HG03432 (cell line): ENCODE measurements around the gene LILRB4.
"Not testable (repeated sequence)": the region's sequence is repeated elsewhere in the genome, so short reads cannot be mapped to it uniquely, and the experiment has no call there.

ENCODE experiments used
- ATAC-seq: cut with Tn5 transposase; IDR thresholded peaks from one replicate; pipeline ENCODE4 v1.9.1; 2021; ENCODE audit warnings: mild to moderate bottlenecking, moderate library complexity; ENCODE audit not compliant: unreplicated experiment

The LILRB4 gene

DNA sequence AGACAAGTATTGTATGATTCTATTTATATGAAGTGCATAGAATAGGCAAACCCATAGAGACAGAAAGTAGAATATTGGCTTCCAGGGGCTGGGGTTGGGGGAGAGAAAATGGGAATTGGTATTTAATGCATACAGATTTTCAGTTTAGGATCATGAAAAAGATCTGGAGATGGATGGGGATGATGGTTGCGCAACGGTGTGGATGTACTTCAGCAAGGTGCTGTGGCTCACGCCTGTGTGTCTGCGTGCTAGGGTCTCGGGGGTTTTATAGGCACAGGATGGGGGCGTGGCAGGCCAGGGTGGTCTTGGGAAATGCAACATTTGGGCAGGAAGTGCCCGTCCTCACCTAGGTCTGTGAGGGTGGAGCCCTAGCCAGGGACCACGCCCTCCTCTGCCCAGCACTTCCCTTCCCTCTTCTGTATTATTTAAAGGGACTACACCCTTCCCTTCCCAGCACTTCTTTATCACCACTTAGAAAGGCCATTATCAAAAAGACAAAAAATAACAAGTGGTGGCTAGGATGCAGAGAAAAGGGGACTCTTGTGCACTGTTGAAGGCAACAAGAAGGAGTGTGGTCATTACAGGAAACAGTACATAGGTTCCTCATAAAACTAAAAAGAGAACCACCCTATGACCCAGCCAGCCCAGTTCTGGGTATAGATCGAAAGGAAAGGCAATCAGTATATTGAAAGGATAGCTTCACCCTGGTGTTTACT lies 29.0 kb downstream of the LILRB4 start:
- no peak for ATAC-seq

DNA sequence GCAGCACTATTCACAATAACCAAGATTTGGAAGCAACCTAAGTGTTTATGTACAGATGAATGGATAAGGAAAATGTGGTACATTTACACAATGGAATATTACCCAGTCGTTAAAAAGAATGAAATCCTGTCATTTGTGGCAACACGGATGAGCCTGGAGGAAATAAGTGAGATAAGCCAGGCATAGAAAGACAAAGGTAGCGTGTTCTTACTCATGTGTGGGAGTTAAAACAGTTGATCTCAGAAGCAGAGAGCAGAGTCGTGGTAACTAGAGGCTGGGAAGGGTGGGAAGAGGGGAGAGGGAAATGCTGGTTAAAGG lies 29.5 kb downstream of the LILRB4 start:
- no peak for ATAC-seq

DNA sequence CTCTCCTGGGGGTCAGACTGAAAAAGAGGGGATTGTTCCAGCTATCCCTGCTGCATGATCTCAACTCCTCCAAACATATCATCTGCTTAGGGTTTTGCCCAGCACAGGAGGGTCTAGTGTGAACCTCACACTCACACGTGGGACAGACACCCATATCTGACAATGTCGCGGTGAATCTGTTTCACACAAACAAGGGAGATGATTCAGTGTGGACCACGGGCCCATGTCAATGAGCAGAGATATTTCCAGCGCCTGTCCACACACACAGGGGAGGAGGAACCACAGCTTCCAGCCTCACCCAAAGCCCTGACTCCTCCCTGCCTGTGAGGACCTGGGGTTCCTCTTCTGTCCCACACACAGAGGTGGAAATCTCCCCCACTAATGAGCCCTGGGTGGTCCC lies 31.9 kb downstream of the LILRB4 start:
- no peak for ATAC-seq

DNA sequence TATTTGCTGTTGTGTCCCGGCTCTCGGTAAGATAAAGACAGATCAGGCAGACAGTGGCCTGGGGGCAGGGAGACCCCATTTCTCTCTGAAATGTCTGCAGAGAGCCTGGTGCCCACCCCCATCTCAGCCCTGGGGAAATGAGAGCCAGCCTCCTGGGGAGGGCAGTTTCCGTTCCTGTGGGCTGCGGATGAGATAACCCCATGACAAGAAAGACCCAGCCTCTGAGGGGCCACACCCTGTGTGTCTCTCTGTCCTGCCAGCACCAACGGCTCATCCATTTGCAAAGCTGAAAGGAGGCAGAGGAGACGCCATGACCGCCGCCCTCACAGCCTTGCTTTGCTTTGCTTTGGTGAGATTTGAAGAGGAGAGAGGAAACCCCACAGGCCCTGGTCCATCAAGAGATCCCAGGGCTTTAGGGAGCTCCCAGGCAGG lies 33.3 kb downstream of the LILRB4 start:
- ATAC-seq = no peak

DNA sequence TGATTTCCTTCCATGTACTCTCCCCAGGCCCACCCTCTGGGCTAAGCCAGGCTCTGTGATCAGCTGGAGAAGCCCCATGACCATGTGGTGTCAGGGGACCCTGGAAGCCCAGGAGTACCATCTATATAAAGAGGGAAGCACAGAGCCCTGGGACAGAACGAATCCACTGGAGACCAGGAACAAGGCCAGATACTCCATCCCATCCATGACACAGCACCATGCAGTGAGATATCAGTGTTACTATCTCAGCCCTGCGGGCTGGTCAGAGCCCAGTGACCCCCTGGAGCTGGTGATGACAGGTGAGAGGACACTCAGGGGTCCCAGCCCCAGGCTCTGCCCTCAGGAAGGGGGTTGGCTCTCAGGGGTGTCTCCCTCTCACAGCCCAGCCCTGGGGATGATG lies 34.0 kb downstream of the LILRB4 start:
- ATAC-seq = no peak

DNA sequence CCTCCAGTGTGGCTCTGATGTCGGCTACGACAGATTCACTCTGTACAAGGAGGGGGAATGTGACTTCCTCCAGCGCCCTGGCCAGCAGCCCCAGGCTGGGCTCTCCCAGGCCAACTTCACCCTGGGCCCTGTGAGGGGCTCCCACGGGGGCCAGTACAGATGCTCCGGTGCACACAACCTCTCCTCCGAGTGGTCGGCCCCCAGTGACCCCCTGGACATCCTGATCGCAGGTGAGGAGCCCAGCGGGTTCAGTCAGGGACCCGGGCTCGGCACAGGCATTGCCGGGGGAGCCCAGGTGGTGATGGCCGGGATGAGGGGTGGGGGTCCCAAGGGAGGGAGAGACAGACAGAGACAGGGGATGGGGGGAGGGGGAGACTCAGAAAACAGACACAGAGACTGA lies 34.9 kb downstream of the LILRB4 start:
- not testable (repeated sequence) for ATAC-seq

DNA sequence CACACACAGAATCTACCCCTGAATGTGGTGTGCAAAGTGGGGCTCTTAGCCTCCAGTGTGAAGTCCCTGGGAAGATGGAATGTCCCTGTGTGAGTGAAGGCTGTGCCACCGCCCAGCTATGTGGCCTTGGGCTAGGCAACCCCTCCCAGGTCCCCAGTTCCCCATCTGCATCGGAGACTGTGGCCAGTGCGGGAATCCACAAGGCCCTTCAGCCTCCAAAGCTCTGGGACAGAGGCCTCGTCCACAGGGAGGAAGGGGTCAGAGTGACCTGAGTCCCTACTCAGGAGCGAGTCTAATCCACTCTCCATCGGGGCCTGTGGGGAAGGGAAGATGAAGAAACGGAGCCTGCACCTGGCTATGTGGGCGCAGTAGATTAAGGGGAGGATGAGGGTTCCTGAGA lies 42.1 kb downstream of the LILRB4 start:
- ATAC-seq = no peak

DNA sequence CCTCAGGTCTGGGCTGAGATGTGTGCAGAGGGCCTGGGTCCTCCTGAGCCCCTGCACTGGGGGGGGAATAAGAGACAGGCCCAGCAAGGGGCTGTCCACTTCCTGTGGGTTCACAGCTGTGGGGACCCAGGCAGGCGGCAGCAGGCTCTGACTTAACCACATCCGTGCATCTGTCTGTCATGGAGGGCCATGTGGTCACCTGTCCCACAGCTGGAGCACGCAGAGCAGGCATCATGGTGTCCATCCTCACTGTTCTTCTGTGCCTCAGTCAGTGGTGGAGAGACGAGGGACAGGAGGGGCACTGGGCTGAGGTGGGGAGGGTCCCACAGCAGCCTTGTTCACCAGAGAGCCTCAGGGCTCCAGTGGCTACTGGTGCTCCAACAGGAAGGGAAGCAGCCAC lies 45.2 kb downstream of the LILRB4 start:
- no peak for ATAC-seq

DNA sequence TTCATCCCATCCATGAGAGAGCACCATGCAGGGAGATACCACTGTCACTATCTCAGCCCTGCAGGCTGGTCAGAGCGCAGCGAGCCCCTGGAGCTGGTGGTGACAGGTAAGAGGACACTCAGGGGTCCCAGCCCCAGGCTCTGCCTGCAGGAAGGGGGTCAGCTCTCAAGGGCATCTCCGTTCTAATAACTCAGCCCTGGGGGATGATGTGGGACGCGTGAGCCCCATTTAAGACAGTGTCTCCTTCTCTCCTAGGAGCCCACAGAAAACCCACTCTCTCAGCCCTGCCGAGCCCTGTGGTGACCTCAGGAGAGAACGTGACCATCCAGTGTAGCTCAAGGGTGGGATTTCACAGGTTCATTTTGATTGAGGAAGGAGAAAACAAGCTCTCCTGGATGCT lies 46.0 kb downstream of the LILRB4 start:
- ATAC-seq = no peak

DNA sequence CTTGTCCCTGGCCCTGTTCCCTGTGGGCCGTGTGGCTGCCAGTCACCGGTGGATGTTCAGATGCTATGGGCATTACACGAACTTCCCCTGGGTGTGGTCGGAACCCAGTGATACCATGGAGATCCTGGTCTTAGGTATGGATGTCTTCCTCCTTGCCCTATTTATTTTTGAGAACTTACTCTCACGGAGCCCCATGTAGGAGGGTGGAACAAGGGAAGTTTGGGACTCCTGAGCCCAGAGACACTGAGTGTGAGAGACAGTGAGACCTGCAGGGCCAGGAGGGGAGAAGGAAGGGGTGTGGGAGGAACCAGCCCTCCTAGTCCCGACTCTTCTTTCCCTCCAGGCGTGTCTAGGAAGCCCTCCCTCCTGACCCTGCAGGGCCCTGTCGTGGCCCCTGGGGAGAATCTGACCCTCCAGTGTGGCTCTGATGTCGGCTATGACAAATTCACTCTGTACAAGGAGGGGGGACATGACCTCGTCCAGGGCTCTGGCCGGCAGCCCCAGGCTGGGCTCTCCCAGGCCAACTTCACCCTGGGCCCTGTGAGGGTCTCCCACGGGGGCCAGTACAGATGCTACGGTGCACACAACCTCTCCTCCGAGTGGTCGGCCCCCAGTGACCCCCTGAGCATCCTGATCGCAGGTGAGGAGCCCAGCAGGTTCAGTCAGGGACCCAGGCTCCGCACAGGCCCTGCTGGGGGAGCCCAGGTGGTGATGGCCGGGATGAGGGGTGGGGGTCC lies 46.6 kb downstream of the LILRB4 start:
- no peak for ATAC-seq

DNA sequence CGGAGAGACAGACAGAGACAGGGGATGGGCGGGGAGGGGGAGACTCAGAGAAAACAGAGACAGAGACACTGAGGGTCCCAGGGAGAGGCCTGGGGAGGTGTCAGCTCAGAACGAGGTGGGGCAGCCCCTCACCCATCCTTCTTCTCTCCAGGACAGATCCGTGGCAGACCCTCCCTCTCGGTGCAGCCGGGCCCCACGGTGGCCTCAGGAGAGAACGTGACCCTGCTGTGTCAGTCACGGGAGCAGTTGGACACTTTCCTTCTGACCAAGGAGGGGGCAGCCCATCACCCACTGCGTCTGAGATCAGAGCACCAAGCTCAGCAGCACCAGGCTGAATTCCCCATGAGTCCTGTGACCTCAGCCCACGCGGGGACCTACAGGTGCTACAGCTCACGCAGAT lies 47.2 kb downstream of the LILRB4 start:
- ATAC-seq = not testable (repeated sequence)
